ENCODE data around the gene CASD1.

DNA sequence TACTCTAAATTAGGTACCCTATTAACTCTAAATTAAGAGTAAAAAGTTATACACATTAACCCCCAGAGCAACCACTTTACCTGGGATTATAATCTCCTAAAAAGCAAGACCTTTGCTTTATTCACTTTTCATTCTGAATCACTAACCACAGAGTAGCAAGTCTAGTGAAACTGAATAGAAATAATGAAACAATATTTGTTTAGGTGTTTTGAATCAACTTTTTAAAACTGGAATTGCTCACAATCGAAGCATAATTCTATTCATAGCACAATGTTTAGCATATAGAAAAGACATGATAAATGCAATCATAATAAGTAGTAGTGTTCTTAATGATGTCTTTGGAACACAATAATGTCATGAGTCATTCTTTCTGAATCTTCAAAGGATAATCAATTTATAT lies 37.0 kb upstream of the CASD1 start:
- no peak for TF ChIP-seq EZH2 (IDR thresholded peaks at IDR 0.05)
- no peak for TF ChIP-seq POLR2AphosphoS5 (IDR thresholded peaks at IDR 0.05; ENCODE audit: borderline replicate concordance, low read depth, low read length)
- TF ChIP-seq FOXP2 (optimal IDR thresholded peaks at IDR 0.05; ENCODE audit: control extremely low read depth, extremely low read length, insufficient read depth): no peak
